ENCODE results near the gene MGST2.

MGST2 gene

GRCh38 chr4:139712882-139713281, 47.3 kb downstream of the MGST2 start:
- DNase-seq = no peak

GRCh38 chr4:139715746-139716391, 50.2 kb downstream of the MGST2 start:
- DNase-seq = no peak

DNA sequence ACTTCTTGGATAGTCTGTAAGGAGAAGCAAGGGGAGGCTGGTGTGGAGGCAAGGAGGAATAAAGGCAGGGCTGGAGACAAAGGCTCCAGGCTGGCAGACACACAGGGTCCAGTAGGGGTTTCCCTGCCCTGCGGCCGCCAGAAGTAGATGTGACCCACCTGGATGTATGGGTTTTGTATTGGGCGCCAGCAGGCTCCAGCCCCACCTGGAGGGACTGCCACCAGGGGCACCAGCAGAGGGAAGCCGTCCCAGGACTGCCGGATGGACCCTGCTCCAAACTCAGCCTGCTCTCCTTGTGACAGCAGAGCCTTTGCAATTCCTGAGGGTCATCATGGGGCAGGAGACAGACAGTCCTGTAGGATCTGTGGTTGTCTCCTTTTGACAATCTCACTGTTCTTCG, 52.7 kb downstream of the MGST2 start:
- DNase-seq = no peak

DNA sequence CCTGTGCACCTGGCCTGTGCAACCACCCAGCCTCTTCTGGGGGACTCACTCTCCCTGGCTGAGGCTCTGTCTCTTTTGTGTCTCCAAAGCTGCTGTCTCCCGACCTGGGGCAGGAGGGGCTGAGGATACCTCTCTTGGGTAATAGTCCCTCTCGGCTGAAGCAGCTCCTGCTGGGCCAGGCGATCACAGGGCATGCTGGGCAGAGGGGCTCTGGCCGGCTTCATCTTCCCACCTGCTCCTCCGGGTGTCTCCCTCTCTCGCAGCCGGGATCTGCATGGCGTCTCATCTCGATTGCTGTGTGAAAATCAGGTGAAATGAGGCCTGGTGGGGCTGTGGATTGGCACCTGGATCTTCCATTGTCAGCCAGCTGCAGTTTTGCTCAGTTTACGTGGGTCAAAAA, 53.2 kb downstream of the MGST2 start:
- no peak for DNase-seq

DNA sequence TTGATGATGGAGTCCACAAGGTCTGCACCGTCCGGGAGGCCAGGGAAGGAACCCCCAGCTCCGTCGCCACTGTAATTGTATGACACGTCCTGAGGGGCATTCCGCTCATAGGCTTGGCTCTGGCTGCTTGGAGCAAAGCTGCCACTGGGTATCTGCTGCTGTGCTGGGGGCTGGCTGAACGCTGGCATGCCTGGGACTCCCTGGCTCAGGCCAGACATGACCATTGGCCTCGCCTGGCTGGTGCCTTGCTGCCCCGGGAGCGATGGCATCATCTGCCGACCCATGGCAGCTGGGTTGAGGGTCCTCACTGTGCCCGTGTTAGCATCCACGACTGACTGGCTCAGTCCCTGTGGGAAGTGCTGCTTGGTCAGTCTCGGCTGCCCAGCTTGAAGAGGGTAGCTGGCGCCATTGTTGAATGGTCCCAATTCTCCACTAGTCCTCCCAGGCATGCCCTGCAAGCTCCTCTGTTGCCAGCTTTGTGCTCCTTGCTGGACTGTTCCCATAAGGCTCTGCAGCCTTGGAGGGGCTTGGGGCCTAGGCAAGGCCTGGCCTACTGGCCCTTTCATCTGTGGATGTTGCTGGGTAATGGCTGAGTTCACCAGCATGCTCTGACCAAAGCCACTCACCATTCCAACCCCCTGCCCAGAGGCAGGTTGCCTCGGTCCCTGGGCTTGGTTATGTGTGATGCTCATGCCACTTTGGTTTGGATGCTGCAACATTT, 53.9 kb downstream of the MGST2 start:
- no peak for DNase-seq

- no peak for DNase-seq
Observed at GRCh38 chr4:139720806-139721205, 55.2 kb downstream of the MGST2 start.

DNA sequence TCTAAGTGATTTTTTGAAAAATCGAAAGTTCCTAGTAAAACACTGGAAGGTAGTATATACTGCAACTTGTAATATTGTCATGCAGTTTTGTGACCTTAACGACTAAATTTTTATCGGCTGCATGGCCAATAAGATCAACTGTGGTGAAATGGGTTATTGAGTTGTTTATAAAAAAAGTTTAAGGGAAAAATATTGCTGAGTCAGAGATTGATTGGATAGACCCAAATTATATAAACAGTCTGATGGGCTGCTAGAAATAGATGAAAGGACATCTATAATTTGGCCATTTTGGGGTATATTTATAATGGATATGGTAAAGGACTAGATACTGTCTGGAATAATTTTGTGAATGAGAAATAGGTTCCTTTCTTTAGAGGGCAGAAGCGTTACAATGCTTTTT, 56.2 kb downstream of the MGST2 start:
- no peak for DNase-seq

GRCh38 chr4:139725236-139725635, 59.6 kb downstream of the MGST2 start:
- no peak for DNase-seq

DNA sequence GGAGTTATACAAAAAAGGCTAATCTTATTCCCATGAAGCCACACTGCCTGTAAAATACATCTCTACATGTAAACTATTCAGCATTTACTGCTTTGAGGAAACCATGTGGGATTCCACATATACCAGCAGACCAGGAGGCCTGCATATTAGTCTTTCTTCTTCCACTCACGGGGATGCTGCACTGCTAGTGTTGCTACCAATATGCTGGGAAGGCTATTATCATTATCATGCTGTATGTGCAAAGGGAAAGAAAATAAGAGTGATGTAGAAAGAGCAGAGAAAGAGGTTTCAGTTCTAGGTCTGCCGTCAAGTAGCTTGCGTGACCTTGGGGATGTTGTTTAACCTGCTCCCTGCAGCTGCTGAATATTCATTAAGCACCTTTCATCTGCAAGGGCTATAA, 61.0 kb downstream of the MGST2 start:
- DNase-seq = no peak

- no peak for DNase-seq
Observed at GRCh38 chr4:139728146-139728545, 62.5 kb downstream of the MGST2 start.

GRCh38 chr4:139728840-139729239, 63.2 kb downstream of the MGST2 start:
- no peak for DNase-seq

- DNase-seq = no peak
Observed at GRCh38 chr4:139732991-139733570, 67.5 kb downstream of the MGST2 start.

- DNase-seq = no peak
Observed at GRCh38 chr4:139734201-139734874, 68.7 kb downstream of the MGST2 start.

- peak; percentile 37 to 44 for DNase-seq
Observed at GRCh38 chr4:139734875-139735380, 69.3 kb downstream of the MGST2 start.

- DNase-seq = no peak
Observed at GRCh38 chr4:139735381-139736273, 70.0 kb downstream of the MGST2 start.

- no peak for DNase-seq
Observed at GRCh38 chr4:139736274-139736660, 70.6 kb downstream of the MGST2 start.

- no peak for DNase-seq
Observed at GRCh38 chr4:139736661-139737060, 71.0 kb downstream of the MGST2 start.

GRCh38 chr4:139738846-139739613, 73.4 kb downstream of the MGST2 start:
- DNase-seq = no peak

DNA sequence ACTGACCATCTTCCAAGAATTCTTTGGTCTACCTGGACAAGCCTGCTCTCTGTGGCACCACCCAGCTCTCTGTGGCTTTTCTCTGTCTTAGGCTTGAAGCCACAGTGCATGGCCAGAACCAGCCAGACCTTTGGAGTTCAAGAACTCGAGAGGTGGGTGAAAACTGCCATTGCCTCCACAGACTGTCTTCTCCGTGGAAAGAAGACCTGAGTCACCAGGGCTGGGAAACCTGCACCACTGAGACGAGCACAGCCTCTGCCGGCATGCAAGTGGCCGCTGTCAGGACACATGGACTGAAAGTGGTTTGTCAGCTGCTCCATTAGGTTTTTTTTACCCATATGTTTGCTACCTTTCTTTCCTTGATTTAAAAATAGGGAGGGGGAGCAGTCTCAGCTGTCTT, 74.5 kb downstream of the MGST2 start:
- no peak for DNase-seq

DNA sequence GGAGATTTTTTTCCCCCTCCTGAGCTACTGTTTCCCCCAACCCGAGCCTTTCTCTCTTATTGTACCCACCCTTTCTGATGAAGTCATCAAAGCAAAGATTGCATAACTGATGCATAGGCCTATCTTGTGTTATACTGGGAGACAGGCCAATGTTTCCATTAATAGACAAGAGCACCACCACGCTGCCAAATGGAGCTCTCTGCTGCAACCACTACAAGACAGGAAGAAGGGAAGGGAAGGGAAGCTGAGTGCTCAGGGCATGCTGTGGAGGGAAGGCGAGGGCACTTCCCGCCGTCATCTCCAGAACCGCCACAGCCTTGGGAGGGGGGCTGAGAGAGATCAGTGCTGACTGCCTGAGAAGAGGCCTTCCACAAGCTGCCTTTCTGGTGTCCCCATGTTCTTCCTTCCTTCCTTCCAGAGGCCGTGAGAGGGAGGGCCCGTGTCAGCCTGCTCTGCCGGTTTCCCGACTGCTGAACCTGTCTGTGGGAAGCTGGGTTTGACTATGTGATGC, 75.0 kb downstream of the MGST2 start:
- DNase-seq = no peak

DNA sequence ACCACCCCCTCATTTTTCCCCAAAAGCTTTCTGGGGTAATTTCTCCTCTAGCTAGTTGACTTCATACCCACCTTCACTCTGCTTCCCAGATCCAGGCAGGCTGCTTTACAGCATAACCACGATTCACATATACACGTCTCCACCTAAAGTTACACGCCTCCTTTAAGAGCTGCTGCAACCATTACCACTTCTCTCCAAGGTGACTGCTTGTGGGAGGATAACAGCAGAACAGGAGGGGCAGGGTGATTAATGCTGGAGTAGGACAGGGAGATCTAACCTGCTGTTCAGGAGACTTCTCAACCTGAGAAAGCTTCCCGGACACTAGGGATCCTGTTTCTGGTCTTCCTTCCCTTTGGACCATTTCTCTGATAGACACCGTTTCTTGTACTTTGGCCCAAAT, 77.4 kb downstream of the MGST2 start:
- DNase-seq = no peak

DNA sequence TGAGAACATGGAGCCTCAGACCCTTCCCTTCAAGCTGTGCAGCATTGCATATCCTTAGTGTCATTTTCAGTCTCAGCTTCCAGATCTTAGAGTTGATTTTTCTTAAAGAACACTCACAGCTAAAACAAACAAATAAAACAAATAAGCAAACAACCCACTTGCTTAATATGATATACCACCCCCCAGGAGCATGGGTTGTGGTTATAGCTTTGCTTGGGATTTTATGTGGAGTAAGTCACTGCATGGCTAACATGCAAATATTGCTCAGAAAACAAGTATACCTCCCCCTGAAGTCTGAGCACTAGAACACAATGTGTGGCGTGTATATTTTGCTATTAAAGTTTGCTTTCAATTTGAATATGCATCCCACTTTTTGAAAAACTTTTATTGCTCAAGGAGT, 78.6 kb downstream of the MGST2 start:
- DNase-seq = no peak
